Lung (tissue), 12 donors: Measurements from ENCODE around the gene PRMT2. TPM values are rescaled to one million over a fixed set of nuclear protein-coding genes. Genes with fewer than 3 reads are reported as not detected.

ENCODE experiments used
- ATAC-seq: fragments of 200-7000 bp; cut with Tn5 transposase; one replicate; pipeline ENCODE4 v1.9.1; 2020; ENCODE audit warnings: moderate number of reproducible peaks; ENCODE audit not compliant: insufficient read depth, low FRiP score
- DNase-seq, 3 donors: peaks; one replicate each; pipeline ENCODE4 v3.0.0-alpha.2; 2013 to 2017
- H3K27ac ChIP-seq, 2 donors: one replicate each; pipeline ENCODE4 v1.5.1; 2013; ENCODE audit warnings: mild to moderate bottlenecking in 2 of 2, moderate library complexity in 2 of 2, control low read depth in 1 of 2, inconsistent platforms in 1 of 2, low read depth in 1 of 2, low read length in 1 of 2
- H3K27me3 ChIP-seq, 3 donors: one replicate each; pipeline ENCODE4 v1.5.1; 2013; ENCODE audit warnings: low read length in 2 of 3; ENCODE audit not compliant: control insufficient read depth in 3 of 3, insufficient read depth in 3 of 3
- H3K36me3 ChIP-seq, 4 donors: one replicate each; pipeline ENCODE4 v1.5.1; 2013; ENCODE audit warnings: low read length in 4 of 4, mild to moderate bottlenecking in 1 of 4, moderate library complexity in 1 of 4; ENCODE audit not compliant: control insufficient read depth in 4 of 4, insufficient read depth in 4 of 4
- H3K4me1 ChIP-seq, 5 donors: one replicate each; pipeline ENCODE4 v1.5.1; 2013; ENCODE audit warnings: low read length in 5 of 5, mild to moderate bottlenecking in 2 of 5, moderate library complexity in 1 of 5; ENCODE audit not compliant: control insufficient read depth in 5 of 5, insufficient read depth in 5 of 5
- H3K4me3 ChIP-seq: one replicate; pipeline ENCODE4 v1.5.1; 2013; ENCODE audit warnings: mild to moderate bottlenecking, control low read depth, moderate library complexity
- H3K9ac ChIP-seq, 2 donors: one replicate each; pipeline ENCODE4 v1.5.1; 2013; ENCODE audit warnings: low read length in 2 of 2, control low read depth in 1 of 2; ENCODE audit not compliant: insufficient read depth in 1 of 2
- H3K9me3 ChIP-seq, 4 donors: one replicate each; pipeline ENCODE4 v1.5.1; 2013; ENCODE audit warnings: low read length in 3 of 4, mild to moderate bottlenecking in 1 of 4, moderate library complexity in 1 of 4; ENCODE audit not compliant: control insufficient read depth in 4 of 4, insufficient read depth in 3 of 4
- CTCF ChIP-seq: IDR thresholded peaks from 2 replicates; pipeline ENCODE4 v1.5.1; 2012; ENCODE audit warnings: mild to moderate bottlenecking; ENCODE audit errors: control extremely low read depth, extremely low read depth
- WGBS, 2 donors: extraction: QIAGEN DNeasy Blood & Tissue Kit; methylation state at CpG; one replicate each; pipeline ENCODE4 v1.1.7; 2013; 5-methylcytosine and 5-hydroxymethylcytosine counted together
- polyA plus RNA-seq, 2 donors: library from polyadenylated mRNA; stranded (reverse); fragments of 200-250 nt; gene quantifications; one replicate each; pipeline ENCODE4 v1.2.1, GENCODE V29; 2013
- total RNA-seq, 2 donors: library from RNA; depleted of rRNA in 1 of 2; stranded (reverse); fragments of >200 nt in 1 of 2; gene quantifications; one replicate each; pipeline ENCODE4 v1.2.1, GENCODE V29; 2014 to 2021
- donor health status: control.
- donor health status: control.
- donor health status: Bipolar disorder and iron deficiency.
- donor health status: healthy.
- donor health status: DM: yes; HTN: yes; CAD: no.

The PRMT2 gene
- total and polyA plus RNA-seq, 4 donors: 58.2 to 114 (median 90.8) TPM

DNA sequence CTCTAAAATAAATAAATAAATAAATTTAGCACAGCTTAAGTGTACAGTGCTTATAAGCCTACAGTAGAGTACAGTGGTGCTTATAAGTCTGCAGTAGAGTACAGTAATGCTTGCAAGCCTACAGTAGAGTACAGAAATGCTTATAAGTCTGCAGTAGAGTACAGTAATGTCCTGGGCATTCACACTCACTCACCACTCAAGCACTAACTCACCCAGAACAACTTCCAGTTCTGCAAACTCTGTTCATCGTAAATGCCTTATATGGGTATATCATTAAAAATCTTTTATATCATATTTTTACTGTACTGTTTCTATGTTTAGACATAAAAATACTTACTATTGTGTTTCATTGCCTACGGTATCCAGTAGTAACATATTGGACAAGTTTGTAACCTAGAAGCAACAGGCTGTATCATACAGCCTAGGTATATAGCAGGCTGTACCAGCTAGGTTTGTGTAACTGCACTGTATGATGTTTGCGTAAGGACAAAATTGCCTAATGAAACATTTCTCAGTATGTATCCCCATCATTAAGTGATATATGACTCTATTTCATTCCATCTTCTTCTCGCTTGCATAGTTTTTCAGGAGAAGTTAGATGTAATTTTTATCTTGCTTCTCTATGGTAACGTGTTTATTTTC lies 16.6 kb upstream of the PRMT2 start:
- no peak for ATAC-seq
- DNase-seq: no peak
- no peak for TF ChIP-seq CTCF
- Histone ChIP-seq H3K27me3 (no peaks in the 10 kb centered on the region), H3K9ac (no peak overlapping the region), H3K27ac (no peak overlapping the region), H3K4me1 (peaks cover 0 to 10% (median 3%) of the 10 kb centered on the region in 5 donors), H3K36me3 (no peaks in the 10 kb centered on the region), H3K9me3 (no peaks in the 10 kb centered on the region), H3K4me3 (no peak overlapping the region)
- 63 to 88% methylated on average over 5 of the region's 5 CpGs for WGBS, 2 donors

- DNase-seq (no peak), ATAC-seq (no peak)
- H3K27ac ChIP-seq: no peak overlapping the region
- peaks cover 0 to 15% (median 4%) of the 10 kb centered on the region in 5 donors for H3K4me1 ChIP-seq
- no peak for TF ChIP-seq CTCF
- H3K9ac ChIP-seq: no peak overlapping the region
- H3K4me3 ChIP-seq: no peak overlapping the region
- H3K36me3 ChIP-seq: no peaks in the 10 kb centered on the region
- H3K27me3 ChIP-seq: no peaks in the 10 kb centered on the region
- WGBS, 2 donors: 85 to 92% methylated on average over 2 of the region's 2 CpGs
- H3K9me3 ChIP-seq: peaks cover 0 to 3% (median under 1%) of the 10 kb centered on the region in 4 donors
Measured at GRCh38 chr21:46619846-46620245, 15.6 kb upstream of the PRMT2 start.

- H3K4me3 ChIP-seq: no peak overlapping the region
- peaks cover 0 to 15% (median 4%) of the 10 kb centered on the region in 5 donors for H3K4me1 ChIP-seq
- 93 to 94% methylated on average over 7 of the region's 7 CpGs for WGBS, 2 donors
- H3K27ac ChIP-seq: no peak overlapping the region
- DNase-seq (no peak), ATAC-seq (no peak)
- no peak overlapping the region for H3K9ac ChIP-seq
- H3K36me3 ChIP-seq: no peaks in the 10 kb centered on the region
- TF ChIP-seq CTCF: no peak
- H3K9me3 ChIP-seq: peaks cover 0 to 8% (median 4%) of the 10 kb centered on the region in 4 donors
- H3K27me3 ChIP-seq: no peaks in the 10 kb centered on the region
Measured at GRCh38 chr21:46620846-46621245, 14.6 kb upstream of the PRMT2 start.
